NCI-H2171 treated with DMSO at 0.1 percent for 48 hours (cell line): ENCODE results near the gene ARCN1.
A peak's percentile ranks its signal among the peaks of the same experiment; 100 is the strongest.

Source experiments
- DNase-seq: peaks from one replicate; lab custom pipeline; 2025; lab: John Stamatoyannopoulos, UW

Gene ARCN1

DNA sequence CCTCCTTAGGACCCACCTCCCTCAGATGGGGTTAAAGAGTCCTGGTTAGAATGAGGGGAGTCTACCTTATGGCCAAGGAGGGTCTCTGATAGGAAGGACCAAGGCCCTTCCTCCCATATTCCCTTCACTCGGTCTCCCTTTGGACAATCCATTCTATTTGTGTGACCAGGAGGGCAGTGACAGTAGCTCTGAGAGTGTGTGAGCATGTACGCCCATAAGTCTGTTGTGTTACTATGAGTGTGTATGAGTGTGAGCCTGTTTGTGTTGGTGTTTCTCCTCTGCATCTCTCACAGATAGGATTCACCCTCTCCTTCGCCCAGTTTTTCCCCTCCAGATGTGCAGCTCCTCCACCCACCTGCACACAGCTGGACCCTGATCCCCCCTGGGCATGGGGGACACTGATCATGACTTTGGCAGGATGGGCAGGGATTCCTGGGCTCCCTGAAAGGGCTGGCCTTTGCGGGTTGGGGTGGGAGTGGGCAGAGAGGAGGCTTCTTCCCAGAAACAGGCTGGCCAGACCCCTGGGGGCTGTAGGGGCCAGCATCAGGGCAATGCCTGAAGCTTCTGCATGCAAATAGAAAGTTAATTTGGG, 49.7 kb downstream of the ARCN1 start:
- no peak for DNase-seq

DNA sequence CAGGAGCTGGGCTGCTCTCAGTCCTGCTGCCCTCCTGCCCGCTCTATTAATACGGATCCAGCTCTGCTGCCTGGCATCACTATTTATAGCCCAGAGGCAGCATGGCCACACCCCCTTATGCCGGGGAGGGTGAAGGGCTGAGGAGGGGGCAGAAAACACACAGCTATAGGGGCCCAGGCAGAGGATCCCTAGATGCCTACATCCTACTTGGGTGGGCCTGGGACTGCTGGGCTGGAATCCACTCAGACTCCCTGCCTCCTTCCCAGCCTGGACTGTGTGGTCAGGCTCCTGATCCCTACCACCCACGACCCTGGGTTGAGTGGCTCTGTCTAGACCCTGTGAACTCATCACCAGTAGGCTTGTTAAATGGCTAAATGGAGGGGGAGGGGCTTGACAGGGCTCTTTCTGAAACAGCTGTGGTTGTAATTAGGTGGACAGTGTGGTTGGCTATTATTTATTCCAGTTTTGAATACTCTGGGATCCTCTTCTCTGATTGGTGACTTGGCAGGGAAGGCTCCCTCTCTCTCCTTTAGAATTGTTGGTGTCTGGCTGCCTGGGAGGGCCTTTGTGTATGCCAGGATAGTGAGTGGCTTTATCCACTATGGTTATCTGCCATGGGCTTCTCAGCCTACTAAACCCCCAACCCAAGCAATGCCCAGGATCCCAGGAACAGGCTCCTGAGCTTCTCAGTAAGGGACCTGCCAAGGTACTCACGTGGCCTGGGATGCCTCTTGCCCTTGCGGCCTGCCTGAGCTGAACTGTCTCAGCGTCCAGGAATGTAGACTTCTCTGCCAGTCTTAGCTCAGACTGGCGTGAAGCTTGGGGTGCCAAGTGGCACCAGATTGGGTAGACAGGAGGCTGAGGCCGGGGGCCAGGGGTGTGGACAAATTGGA, 50.4 kb downstream of the ARCN1 start:
- DNase-seq, result peak; percentile 28

DNA sequence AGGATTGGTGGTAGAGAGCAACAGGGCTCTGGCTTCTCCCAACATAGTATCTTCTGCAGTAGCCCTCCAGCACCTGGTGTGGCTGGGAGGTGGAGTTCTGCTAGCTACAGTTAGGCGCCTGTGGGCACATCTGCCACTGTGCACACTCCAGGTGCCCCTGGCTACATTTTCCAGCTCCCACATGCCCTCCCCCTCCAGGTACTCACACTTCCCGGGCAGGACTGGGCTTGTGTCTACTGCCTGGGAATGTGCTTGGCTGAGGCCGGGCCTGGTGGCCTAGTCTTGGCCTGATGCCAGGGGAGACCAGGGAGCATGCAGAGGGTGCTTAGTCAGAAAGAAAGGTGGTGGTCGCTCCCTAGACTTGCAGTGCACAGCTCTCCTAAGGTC, 51.1 kb downstream of the ARCN1 start:
- peak; percentile 89 for DNase-seq

DNA sequence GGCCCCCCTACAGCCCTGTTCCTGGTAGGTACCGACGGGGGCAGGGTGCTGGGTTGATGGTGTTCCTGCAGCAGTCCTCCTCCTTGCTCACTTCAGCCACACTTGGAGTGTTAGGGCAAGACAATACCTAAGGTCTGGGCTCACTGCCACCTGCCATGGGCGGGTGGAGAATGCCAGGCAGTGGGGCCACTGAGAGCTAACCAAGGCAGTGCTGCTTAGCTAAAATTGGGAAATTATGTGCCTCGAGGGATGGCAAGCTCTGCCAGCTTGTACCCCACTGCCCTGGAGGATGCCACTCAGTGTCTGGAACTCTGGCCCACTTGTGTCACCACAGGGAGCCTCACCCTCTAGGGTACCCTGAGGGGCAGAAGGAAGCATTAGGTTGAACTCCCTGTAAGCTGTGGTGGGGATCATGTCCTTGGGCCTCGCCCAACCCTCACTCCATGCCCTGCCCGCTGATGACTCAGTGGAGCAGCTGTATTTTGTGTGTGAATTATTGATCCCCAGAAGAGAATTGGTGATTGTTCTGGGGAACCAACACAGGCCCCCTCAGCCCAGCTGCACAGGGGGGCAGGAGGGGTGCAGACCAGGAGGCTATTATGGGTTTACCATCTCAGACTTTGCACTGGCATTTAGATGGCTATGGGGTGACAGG, 53.0 kb downstream of the ARCN1 start:
- DNase-seq, result no peak

DNA sequence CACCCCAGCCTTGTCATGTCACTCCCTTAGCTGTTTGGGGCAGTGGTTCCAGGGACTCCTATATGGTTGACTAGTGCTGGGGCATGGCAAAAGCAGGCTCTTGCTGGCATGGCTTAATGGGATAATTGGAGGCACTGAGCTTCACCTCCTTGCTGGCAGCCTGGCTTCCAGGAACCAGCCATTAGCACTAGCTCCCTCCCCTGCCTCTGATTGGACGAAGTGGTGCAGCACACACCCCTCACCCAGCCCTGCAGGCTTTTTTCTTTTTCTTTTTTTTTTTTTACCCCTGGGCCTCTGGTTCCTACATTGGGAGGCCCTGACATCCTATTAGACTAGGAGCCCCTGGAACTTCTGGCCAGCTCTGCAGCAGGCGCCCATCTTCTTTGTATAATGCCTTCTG, 53.8 kb downstream of the ARCN1 start:
- peak; percentile 2 for DNase-seq

DNA sequence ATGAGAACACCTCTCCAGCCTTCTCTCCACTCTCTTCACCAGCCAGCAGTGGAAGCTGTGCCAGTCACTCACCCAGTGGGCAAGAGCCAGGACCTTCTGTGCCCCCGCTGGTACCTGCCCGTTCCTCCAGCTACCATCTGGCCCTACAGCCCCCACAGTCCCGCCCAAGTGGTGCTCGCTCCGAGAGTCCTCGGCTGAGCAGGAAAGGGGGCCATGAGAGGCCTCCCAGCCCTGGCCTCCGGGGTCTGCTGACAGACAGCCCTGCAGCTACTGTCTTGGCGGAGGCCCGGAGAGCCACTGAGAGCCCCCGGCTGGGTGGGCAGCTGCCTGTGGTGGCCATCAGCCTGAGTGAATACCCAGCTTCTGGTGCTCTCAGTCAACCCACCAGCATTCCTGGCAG, 55.4 kb downstream of the ARCN1 start:
- DNase-seq, result no peak

DNA sequence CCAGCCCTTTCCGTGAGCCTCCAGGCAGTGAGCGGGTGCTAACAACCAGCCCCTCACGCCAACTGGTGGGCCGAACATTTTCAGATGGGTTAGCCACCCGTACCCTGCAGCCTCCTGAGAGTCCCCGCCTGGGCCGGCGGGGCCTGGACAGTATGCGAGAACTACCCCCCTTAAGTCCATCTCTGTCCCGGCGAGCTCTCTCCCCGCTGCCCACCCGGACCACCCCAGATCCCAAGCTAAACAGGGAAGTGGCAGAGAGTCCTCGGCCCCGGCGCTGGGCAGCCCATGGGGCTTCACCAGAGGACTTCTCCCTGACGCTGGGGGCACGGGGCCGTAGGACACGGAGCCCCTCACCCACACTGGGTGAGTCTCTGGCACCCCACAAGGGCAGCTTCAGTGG, 55.8 kb downstream of the ARCN1 start:
- DNase-seq, result no peak

DNA sequence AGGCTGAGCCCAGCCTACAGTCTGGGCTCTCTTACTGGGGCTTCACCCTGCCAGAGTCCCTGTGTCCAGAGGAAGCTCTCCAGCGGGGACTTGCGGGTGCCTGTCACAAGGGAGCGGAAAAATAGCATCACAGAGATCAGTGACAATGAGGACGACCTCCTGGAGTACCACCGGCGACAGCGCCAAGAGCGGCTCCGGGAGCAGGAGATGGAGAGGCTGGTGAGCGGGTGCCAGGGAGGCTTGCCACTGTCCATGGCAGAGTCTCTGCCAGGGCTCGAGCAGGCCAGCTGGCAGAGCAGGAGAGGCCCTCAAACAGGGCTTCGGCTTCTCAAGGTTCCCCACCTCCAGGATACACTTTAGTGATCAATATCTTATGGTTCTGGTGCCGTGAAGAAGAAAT, 56.2 kb downstream of the ARCN1 start:
- no peak for DNase-seq

DNA sequence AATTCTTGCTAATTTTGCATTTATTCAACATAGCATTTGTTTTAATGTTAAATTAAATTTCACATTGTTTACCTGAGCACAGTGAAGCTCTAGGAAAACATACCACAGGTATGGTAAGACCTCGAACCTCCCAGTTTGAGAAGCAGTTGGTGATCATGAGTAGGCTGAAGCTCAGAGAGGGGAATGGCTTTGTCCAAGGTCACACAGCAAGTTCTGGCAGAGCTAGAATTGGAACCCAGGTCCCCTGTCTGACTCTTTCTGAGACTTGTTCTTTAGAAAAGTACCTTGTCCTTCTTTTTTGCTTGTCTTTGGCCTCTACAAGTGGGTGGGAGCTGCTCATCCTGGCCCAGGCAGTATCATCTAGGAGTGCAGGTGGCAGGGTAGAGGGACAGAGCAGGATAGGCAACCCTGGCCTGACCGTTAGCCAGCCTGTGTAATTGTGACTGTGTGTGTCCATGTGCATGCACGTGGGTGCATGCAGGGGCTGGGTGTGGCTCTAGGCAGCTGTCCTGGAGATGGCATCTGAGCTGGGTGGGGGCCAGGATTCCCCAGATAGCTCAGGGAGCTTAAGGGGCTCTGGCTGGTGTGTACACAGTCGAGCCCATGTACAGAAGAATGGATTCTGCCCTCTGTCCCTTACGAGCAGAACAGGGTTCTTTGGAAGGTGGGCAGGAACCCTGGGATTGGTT, 56.8 kb downstream of the ARCN1 start:
- no peak for DNase-seq

DNA sequence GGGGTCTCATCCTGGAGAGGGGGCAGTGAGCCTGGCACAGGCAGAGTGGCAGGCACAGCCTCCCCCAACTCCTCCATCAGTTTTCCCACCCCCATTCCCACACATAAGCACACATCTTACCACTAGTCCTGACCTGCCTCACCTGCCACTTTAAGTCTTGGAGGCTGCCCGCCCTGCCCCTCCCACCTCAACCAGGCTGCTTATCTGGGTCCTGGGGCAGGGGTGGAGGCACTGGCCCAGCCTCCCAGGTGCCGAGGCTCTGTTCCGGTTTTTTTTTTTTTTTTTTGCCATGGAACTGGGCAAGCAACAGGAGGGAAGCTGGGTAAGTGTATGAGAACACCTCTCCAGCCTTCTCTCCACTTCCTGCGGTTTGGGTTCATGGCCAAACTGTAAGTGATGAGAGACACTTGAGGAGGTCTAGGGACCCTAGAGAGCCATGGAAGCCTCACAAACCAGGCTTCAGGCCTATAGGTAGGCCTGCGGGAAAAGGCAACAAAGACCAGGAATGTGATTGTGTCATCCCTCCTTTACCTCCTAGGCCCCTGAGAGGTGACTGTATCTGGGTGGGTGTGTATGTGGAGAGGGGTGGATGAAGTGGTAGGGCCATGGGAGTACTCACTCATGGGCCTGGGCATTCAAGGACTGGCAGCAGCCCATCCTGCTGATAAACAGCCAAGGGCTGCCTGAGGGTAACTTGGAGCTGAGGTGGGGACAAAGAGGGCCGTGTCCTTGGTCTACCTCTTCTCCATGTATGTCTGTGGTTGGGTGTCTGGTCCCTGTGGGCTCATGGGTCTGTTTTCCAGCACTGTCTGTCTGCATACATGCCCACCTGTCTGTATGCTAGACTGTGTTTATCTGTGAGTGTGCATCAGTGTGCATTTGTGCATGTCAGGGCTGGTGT, 57.8 kb downstream of the ARCN1 start:
- DNase-seq, result no peak

DNA sequence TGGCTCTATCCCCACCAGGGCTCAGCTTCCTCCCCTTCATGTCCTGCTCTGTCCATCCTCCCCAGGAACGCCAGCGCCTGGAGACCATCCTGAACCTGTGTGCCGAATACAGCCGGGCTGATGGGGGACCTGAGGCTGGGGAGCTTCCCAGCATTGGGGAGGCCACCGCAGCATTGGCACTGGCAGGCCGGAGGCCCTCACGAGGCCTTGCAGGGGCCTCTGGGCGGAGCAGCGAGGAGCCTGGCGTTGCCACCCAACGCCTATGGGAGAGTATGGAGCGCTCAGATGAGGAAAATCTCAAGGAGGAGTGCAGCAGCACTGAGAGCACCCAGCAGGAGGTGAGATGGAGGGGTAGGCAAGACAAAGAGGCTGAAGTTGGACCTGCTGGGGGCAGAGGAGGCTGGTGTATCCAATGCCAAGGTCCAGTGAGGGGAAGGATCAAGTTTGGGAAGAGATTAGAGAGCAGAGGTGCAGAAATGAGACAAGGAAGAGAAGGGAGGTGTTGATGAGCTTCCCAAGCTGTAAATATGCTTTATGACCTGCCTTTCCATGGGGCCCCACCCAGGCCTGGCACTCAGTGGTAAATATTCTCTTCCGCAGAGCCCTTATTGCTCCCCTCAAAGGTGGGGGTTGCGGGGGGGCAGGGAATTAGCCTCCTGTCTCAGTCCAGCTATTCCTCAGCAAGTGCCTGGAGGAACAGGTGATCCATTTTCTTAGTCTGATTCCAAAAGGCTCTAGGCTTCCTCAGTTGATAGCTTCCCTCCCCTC, 59.1 kb downstream of the ARCN1 start:
- no peak for DNase-seq

DNA sequence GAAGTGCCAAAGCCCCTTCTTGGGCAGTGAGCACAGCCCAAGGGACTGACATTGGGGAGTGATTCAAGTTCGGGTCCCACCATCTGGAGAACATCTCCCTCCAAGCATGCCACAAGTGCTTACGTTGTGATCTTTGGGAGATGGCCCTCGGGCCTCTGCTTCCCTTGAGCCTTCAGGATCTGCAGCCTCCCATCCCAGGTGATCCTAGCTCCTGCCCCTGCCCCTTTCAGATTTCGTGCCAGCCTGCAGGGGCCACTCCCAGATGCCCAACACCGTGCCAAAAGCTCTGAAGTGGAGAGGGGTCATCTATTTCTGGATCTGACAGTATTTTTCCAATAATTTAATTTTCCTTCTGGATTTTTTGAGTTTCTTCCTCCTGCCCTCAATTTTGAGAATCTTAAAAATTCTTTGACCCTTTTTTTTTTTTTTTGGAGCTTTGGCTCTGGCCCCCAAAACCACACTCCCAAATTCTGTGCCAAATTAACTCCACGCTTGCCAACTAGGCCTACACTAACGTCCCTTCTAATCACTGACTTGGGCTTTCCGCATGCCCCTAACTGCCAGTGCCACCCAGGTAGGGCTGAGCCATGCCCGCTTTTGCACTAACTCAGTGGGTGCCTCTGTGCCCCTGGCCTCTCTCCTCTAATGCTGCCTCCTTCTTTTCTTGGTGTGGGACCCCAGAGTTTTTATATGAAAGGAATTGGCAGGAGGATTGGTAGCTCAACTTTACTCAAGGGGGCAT, 60.5 kb downstream of the ARCN1 start:
- DNase-seq, result no peak

DNA sequence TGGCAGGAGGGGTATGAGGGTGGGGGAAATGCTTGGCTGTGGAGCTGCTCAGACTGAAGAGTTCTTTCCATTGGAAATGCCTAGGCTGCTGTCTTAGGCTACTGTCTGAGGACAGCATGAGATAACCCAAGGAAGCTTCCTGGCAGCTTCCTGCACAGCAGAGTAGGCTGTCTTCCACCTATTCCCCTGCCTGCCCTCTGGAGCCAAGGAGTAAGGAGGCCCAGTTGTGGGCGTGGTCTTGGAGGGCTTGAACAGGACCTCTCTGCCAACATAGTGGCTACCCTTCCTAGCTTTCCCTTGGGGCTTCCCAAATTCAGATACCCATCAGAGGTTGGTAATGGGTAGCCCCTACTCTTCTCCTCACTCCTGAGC, 61.1 kb downstream of the ARCN1 start:
- DNase-seq, result no peak

DNA sequence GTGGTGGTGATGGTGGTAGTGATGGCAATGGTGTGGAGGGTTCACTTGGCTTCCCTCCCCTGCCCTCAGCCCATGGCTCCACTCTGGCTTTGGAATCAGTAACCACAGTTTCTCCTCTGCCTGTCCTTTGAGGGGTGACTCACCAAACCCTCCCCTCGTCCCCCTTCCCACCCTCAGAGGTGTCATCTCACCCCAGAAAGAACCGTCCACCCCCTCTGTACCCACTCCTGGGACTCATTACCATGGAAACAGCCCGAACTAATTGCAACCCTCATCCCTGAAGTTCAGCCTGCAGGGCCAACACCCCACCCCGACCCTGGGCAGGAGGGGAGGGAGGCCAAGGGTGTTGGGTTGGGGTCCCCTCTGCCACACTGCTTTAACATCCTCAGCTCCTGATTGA, 61.8 kb downstream of the ARCN1 start:
- no peak for DNase-seq

DNA sequence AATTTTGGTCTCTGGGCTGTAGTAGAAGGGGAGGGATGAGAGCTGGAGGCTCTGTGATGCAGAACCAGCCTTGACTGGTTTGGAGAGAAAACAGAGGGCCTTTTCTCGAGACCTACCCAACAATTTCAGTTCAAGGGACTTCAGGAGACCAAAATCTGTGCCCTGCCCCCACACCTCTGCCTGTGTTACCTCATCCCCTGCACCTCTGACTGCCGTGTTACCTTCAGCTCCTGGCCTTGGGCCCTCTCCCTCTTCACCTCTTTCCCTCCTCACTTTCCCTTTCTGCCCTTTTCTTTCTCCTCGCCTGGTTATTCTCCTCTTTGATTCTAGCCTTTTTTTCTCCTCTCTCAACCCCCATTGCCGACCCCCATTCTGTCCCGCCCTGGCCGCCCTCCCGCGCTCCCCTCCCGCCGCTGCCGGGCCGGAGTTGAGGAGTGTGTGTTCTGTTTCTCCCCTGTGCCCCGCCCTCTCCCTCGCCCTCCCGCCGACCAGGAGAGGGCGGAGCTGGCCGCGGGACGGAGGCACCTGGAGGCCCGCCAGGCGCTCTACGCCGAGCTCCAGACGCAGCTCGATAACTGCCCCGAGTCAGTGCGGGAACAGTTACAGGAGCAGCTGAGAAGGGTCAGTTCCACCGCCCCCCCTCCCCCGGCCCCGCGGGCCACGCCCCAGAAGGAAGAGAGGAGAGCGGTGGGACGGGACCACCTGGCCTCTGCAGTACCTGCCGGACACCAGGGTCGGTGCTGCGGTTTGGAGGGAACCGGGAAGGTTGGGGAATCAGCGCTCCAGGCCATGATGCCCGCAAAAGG, 62.4 kb downstream of the ARCN1 start:
- DNase-seq, result peak; percentile 34

DNA sequence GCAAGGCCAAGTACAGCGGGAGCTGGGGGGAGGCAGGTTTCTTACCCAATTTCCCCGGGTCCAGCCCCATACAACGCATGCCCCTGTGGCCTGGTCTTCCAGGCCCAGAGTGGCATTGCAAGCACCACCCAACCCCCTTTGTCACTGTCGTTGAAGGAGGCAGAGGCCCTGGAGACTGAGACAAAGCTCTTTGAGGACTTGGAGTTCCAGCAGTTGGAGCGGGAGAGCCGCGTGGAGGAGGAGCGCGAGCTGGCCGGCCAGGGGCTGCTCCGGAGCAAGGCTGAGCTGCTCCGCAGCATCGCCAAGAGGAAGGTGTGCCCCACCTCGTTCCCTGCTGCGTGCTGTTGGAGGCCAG, 63.0 kb downstream of the ARCN1 start:
- no peak for DNase-seq

DNA sequence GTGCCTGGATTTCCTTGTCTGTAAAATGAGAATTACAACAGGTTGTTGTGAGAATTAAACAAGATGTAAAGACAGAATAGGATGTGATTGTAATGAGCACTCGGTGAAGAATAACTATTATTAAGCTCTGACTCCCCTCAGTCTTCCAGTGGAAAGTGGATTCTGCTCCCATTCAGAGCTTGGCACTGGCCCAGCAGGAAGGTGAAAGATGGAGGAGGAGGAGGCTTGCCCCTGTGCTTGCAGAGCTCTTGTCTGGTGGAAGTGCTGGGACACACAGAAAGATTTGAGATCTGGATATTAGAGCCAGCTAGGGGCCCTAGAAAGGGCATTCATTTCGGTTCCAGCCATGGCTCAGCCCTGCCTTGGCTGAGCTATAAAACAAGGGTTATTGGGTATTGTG, 63.4 kb downstream of the ARCN1 start:
- no peak for DNase-seq

DNA sequence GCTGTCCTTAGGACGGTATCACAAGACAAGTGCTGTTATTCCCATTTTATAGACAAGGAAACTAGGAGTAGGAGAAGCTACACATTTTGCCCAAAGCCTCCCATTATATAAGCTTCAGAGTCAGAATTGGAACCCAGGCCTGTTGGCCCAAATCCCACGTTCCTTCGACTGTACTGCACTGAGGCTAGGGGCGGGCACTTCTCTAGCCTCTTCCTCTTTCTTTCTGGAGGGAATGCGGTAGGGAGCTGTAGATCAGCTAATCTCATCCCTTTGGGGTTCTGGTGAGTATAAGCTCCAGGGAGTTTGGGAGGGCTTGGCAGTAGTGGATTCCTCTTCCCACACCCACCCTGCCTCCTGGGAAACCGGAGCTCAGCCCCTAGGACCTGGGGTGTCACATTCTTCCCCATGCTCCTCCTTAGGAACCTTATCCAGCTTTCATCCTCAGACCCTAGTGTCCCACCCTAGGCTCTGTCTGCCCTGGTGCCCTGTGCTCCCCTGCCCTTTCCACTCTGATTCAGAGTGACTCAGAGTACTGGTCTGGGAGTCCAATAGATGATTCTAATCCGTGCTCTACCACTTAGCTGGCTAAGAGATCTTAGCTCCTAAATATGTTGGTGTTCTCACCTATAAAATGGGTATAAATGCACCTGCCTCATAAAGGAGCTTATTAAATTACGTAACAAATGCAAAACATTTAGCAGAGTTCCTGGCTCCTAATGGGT, 64.5 kb downstream of the ARCN1 start:
- DNase-seq, result no peak

DNA sequence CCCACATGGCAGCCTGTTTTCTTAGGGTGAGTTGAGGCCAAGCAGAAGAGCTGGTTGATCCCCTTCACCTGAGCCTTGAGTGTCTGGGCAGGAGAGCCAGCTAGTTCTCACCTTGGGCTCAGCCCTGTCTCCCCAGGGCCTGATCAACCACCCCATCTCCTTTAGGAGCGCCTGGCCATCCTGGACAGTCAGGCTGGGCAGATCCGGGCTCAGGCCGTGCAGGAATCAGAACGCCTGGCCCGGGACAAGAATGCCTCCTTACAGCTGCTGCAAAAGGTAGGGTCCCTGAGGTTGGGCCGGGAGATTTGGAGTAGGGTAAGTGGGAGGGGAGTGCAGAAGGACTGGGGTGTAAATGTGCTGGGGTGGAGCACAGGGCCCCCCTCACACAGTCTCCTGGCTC, 66.5 kb downstream of the ARCN1 start:
- no peak for DNase-seq
